DMS53 treated with DMSO at 0.1 percent for 48 hours (cell line): Measurements from ENCODE around the gene UBL5.
"Not testable (repeated sequence)": the region's sequence is repeated elsewhere in the genome, so short reads cannot be mapped to it uniquely, and the experiment has no call there.

Experiments
- DNase-seq: peaks from one replicate; lab custom pipeline; 2025; ENCODE audit not compliant: unreplicated experiment; lab: John Stamatoyannopoulos, UW

Gene UBL5

GRCh38 chr19:9827289-9828238 lies at the start of gene UBL5:
Gene UBL5 (plus strand): TSS chr19:9827918. CDS start chr19:9828338, 420 bp downstream.
- peak; percentile 57 for DNase-seq

DNA sequence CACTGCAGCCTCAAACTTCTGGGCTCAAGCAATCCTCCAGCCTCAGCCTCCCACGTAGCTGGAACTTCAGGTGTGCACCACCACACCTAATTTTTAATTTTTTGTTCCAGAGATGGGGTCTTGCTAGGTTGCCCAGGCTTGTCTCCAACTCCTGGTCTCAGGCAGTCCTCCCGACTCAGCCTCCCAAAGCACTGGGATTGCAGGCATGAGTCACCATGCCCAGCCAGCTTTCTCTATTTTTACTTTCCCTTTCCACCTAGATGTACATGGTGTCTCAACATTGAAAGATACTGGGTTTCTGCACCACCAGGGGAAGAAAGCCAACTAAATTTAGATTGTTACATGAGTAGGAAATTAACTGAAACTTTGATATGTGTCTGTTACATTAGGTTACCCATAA lies 45.4 kb upstream of the UBL5 start:
- DNase-seq, result no peak

GRCh38 chr19:9784163-9784496 lies 43.6 kb upstream of the UBL5 start:
- DNase-seq, result not testable (repeated sequence)

GRCh38 chr19:9785367-9786331 lies 42.1 kb upstream of the UBL5 start:
- peak; percentile 88 for DNase-seq

GRCh38 chr19:9786342-9786741 lies 41.4 kb upstream of the UBL5 start:
- no peak for DNase-seq

- no peak for DNase-seq
Measured at GRCh38 chr19:9786819-9787218, 40.9 kb upstream of the UBL5 start.

- DNase-seq, result not testable (repeated sequence)
Measured at GRCh38 chr19:9788604-9789003, 39.1 kb upstream of the UBL5 start.

- DNase-seq, result no peak
Measured at GRCh38 chr19:9789066-9789465, 38.7 kb upstream of the UBL5 start.

DNA sequence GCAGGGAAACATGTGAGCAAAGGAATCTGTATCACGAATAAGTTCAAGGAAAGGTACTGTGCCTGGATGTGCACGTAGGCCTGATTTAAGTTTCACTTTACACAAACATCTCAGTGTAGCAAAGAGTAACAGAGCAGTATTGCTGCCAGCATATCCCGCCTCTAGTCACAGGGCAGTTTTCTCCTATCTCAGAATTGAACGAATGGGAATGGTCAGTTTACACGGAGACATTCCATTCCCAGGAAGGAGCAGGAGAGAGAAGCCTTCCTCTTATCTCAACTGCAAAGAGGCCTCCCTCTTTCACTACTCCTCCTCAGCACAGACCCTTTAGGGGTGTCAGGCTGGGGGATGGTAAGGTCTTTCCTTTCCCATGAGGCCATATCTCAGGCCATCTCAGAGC lies 38.1 kb upstream of the UBL5 start:
- not testable (repeated sequence) for DNase-seq

- not testable (repeated sequence) for DNase-seq
Measured at GRCh38 chr19:9791073-9791367, 36.7 kb upstream of the UBL5 start.

DNA sequence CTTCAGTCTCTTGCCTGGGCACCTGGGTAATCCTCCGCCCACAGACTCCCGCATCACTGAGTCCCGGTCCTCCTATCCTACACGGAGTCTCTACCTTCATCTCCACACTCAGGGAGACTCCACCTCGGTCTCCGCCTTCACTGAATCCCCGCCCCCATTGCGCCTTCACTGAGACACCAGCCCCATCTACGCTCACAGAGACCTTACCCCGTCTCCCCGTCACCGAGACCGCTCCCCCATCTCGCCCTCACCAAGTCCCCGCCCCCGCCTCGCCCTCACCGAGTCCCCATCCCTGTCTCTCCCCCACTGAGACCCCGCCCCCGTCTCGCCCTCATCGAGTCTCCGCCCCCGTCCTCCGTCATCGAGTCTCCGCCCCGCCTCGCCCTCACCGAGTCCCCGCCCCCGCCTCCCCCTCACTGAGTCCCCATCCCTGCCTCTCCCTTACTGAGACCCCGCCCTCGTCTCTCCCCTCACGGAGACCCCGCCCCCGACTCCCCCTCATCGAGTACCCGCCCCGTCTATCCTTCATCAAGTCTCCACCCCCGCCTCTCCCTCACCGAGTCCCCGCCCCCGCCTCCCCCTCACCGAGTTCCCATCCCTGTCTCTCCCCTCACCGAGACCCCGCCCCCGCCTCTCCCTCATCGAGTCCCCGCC lies 36.0 kb upstream of the UBL5 start:
- peak; percentile 73 for DNase-seq

- DNase-seq, result peak; percentile 76
Measured at GRCh38 chr19:9792206-9793070, 35.3 kb upstream of the UBL5 start.

DNA sequence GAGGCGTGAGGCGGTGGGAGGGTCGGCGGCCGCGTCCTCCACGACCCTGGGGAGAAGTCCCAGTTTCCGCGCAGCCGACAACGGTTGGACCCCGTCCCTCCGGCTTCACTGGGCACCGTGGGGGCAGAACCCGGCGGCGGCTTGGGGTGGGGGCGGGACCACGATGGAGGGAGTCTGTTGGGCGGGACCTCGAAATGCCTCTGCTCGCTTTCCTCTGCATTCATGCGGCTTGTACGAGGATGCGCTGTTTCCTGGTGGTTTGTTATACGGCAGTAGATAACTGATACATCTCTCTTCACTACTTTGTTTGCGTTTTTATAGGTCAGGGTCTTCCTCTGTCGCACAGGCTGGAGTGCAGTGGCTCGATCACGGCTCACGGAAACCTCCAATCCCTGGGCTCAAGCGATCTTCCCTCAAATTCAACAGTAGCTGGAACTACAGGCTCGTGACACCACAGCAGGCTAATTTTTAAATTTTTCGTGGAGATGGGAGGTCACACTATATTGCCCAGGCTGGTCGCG lies 34.6 kb upstream of the UBL5 start:
- no peak for DNase-seq

DNA sequence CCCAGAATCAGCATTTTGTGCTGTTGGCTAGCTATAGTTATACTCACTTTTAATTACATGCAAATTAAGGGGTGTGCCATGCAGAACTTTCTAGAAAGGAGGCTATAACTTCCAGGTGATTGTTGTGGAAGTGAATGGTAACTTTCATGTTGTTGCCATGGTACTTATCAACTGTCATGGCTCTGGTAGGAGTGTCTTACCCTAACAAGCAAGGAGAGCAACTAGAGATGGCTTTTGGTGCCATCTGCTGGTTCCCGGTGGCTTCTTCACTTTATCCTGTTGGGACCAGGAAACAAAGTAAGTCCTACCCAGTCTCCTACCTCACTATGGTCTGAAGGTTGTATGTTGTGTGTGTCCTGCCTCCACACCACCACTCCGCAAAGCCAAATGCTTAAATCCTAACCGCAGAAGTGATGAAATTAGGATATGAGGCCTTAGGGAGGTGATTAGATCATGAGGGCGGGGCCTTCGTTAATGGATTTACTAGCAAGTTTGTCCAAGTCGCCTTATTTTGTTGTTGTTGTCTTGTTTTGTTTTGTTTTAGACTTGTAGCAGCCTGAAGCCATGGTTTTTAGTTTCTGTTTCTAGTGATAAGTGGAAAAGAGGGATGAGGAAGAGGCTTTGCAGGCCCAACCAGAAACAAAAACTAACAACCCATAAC lies 31.5 kb upstream of the UBL5 start:
- DNase-seq, result peak; percentile 72

GRCh38 chr19:9797871-9798270 lies 29.8 kb upstream of the UBL5 start:
- DNase-seq, result no peak

DNA sequence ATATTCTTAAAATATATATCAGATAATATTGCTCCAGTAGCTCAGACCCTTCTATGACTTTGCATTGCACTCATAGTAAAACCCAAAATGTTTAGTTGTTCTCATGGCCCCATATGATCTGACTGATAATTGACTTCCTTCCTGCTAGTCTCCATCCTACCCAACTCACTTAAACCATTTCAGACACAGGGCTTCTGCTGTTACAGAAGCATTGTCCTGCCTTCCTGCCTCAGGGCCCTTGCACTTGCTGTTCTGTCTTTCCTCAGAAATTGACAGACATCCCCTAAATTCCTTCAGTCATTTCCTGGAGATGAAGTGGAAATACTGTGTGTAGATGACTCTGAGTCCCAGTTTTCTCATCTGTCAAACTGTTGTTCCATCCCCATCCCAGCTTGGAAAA lies 28.6 kb upstream of the UBL5 start:
- no peak for DNase-seq

DNA sequence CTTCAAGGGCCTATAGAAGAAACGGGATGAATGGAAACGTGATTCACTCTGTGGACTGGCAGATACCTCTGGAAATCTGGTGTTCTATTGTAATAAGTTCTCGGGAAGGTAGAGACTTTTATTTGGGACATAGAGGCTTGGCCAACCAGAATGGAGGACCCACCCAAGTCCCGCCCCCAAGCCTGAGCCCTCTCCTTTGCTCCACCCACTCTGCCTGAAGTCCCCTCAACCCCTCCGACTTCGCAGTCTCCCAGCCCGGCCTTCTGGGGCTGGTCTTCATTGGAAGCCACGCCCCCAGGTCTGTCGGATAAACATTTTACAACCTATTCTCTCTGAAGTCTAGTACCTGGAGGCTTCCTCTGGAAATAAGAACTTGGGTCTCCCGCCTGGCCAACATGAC lies 25.7 kb upstream of the UBL5 start:
- DNase-seq, result no peak

GRCh38 chr19:9806803-9807202 lies 20.9 kb upstream of the UBL5 start:
- no peak for DNase-seq
